A673 (cell line): ENCODE data around the gene DLK1. TPM values are rescaled to one million over a fixed set of nuclear protein-coding genes. Genes with fewer than 3 reads are reported as not detected.

Source experiments
- BruUV-seq: library from RNA; stranded (reverse); fragments of 400-500 nt; replicated peaks from 2 replicates; lab custom pipeline; 2021; lab: Mats Ljungman, UMichigan
- CTCF ChIA-PET: fragments of 300-600 bp; sonication (Branson Sonifier 250); formaldehyde crosslinking; loops from one replicate; lab custom pipeline; 2022; ENCODE audit warnings: antibody characterized with exemption; lab: Charles Lee
- POLR2A ChIA-PET: fragments of 300-600 bp; sonication (Branson Sonifier 250); formaldehyde crosslinking; loops from one replicate; lab custom pipeline; 2022; ENCODE audit warnings: antibody characterized with exemption; ENCODE audit not compliant: low non-redundant PET; lab: Charles Lee
- DNase-seq: peaks from one replicate; pipeline ENCODE4 v3.0.0-alpha.2; 2015; ENCODE audit warnings: low spot score
- H3K27ac ChIP-seq: fragments of 200-600 bp; sonication (generic); 2 replicates; pipeline ENCODE4 v1.5.1; 2016; ENCODE audit warnings: mixed run types, low read depth, mild to moderate bottlenecking, mixed read lengths, antibody characterized with exemption, low read length; ENCODE audit not compliant: poor library complexity, severe bottlenecking
- H3K27me3 ChIP-seq: fragments of 200-600 bp; sonication (generic); replicated peaks from 2 replicates; pipeline ENCODE4 v1.6.1; 2017; ENCODE audit warnings: mixed run types, low read depth, mild to moderate bottlenecking, mixed read lengths, antibody characterized with exemption, low read length; ENCODE audit not compliant: insufficient read depth, poor library complexity
- H3K36me3 ChIP-seq: fragments of 200-600 bp; sonication (generic); 2 replicates; pipeline ENCODE4 v1.6.1; 2016; ENCODE audit warnings: mixed run types, mild to moderate bottlenecking, mixed read lengths, antibody characterized with exemption, low read length; ENCODE audit not compliant: insufficient read depth, poor library complexity, severe bottlenecking
- H3K4me1 ChIP-seq: fragments of 200-600 bp; sonication (generic); 2 replicates; pipeline ENCODE4 v1.6.1; 2017; ENCODE audit warnings: mixed run types, mild to moderate bottlenecking, mixed read lengths, antibody characterized with exemption, low read length; ENCODE audit not compliant: insufficient read depth, poor library complexity, severe bottlenecking
- H3K4me3 ChIP-seq: fragments of 200-600 bp; sonication (generic); 2 replicates; pipeline ENCODE4 v1.5.1; 2016; ENCODE audit warnings: low read depth, mixed run types, mild to moderate bottlenecking, mixed read lengths, low read length; ENCODE audit not compliant: poor library complexity, severe bottlenecking
- H3K9me3 ChIP-seq: fragments of 200-600 bp; sonication (generic); 2 replicates; pipeline ENCODE4 v1.6.1; 2016; ENCODE audit warnings: mixed run types, low read depth, mild to moderate bottlenecking, mixed read lengths, antibody characterized with exemption, low read length; ENCODE audit not compliant: poor library complexity, severe bottlenecking
- EZH2 ChIP-seq: fragments of 200-600 bp; sonication (generic); IDR thresholded peaks from 2 replicates; pipeline ENCODE4 v1.6.1; 2017; ENCODE audit warnings: borderline replicate concordance, low read depth, mild to moderate bottlenecking, mixed read lengths, antibody characterized with exemption, low read length; ENCODE audit not compliant: poor library complexity, severe bottlenecking
- intact Hi-C: fragments of 100-400 bp; cut with micrococcal nuclease; formaldehyde crosslinking; loops from one replicate; pipeline ENCODE4 v1.10.0; 2022; ENCODE audit not compliant: unreplicated experiment
- total RNA-seq: library from RNA; stranded (reverse); gene quantifications from 2 replicates; pipeline ENCODE4 v1.2.3, GENCODE V29; 2021
- TF ChIP-seq, protein P1 (sequence below): fragments of 300-800, 200-600 bp; sonication (generic); conservative IDR thresholded peaks from 2 replicates; pipeline ENCODE4 v1.5.1; 2017; ENCODE audit warnings: low read depth, mild to moderate bottlenecking, antibody characterized with exemption, low read length, moderate library complexity, mixed read lengths

The DLK1 gene
- total RNA-seq, 1 experiment from 2014 or later, result not detected

DNA sequence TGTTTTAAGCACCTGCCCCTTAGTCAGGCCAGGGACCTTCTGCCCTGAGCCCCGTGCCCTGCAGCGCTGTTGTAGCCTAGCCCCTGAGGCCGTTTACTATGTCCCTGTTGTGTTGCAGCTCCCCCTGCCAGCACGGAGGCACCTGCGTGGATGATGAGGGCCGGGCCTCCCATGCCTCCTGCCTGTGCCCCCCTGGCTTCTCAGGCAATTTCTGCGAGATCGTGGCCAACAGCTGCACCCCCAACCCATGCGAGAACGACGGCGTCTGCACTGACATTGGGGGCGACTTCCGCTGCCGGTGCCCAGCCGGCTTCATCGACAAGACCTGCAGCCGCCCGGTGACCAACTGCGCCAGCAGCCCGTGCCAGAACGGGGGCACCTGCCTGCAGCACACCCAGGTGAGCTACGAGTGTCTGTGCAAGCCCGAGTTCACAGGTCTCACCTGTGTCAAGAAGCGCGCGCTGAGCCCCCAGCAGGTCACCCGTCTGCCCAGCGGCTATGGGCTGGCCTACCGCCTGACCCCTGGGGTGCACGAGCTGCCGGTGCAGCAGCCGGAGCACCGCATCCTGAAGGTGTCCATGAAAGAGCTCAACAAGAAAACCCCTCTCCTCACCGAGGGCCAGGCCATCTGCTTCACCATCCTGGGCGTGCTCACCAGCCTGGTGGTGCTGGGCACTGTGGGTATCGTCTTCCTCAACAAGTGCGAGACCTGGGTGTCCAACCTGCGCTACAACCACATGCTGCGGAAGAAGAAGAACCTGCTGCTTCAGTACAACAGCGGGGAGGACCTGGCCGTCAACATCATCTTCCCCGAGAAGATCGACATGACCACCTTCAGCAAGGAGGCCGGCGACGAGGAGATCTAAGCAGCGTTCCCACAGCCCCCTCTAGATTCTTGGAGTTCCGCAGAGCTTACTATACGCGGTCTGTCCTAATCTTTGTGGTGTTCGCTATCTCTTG is 7.6 kb downstream of the DLK1 start:
- H3K27me3 ChIP-seq, result peaks cover 15% of the 10 kb centered on the region
- POLR2A ChIA-PET, result no interaction called here
- intact Hi-C loops, result no loop called here
- no TSS peak for BruUV-seq
- no peak overlapping the region for H3K27ac ChIP-seq
- no peak overlapping the region for H3K4me3 ChIP-seq
- no peaks in the 10 kb centered on the region for H3K4me1 ChIP-seq
- TF ChIP-seq, protein P1, sequence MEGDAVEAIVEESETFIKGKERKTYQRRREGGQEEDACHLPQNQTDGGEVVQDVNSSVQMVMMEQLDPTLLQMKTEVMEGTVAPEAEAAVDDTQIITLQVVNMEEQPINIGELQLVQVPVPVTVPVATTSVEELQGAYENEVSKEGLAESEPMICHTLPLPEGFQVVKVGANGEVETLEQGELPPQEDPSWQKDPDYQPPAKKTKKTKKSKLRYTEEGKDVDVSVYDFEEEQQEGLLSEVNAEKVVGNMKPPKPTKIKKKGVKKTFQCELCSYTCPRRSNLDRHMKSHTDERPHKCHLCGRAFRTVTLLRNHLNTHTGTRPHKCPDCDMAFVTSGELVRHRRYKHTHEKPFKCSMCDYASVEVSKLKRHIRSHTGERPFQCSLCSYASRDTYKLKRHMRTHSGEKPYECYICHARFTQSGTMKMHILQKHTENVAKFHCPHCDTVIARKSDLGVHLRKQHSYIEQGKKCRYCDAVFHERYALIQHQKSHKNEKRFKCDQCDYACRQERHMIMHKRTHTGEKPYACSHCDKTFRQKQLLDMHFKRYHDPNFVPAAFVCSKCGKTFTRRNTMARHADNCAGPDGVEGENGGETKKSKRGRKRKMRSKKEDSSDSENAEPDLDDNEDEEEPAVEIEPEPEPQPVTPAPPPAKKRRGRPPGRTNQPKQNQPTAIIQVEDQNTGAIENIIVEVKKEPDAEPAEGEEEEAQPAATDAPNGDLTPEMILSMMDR, result no peak
- TF ChIP-seq EZH2, result no peak
- CTCF ChIA-PET, result interaction anchor here (0.6 kb wide), 1 partner anchor 93 kb away, joined by 5 read pairs; no protein-coding TSS in a partner anchor
- H3K36me3 ChIP-seq, result no peaks in the 10 kb centered on the region
- H3K9me3 ChIP-seq, result no peaks in the 10 kb centered on the region
- DNase-seq, result no peak

DNA sequence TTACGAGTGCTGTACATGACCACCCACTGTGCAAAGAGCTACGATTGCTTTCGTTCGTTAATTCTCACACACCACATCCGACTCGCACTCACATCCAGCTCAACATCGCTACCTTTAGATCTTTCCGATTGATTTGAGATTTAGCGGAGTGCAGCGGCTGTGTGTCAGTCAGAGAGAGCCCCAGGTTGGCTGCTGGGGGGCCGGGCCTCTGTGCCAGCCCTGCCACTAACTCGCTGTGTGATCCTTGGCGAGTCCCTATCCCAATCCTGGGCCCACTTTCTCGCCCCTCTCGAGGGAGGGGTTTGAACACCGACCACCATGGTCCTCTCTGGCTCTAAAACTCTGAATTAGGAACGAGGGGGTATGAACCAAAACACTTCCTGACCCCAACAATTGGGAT is 8.6 kb downstream of the DLK1 start:
- H3K27me3 ChIP-seq, result peaks cover 5% of the 10 kb centered on the region
- no peak for TF ChIP-seq EZH2
- TF ChIP-seq, protein P1, result no peak
- H3K27ac ChIP-seq, result no peak overlapping the region
- H3K36me3 ChIP-seq, result no peaks in the 10 kb centered on the region
- no peak for DNase-seq
- CTCF ChIA-PET, result interaction anchor here (0.6 kb wide), 1 partner anchor 92 kb away, joined by 5 read pairs; no protein-coding TSS in a partner anchor
- POLR2A ChIA-PET, result no interaction called here
- no peak overlapping the region for H3K4me3 ChIP-seq
- no peaks in the 10 kb centered on the region for H3K9me3 ChIP-seq
- intact Hi-C loops, result no loop called here
- no TSS peak for BruUV-seq
- no peaks in the 10 kb centered on the region for H3K4me1 ChIP-seq

DNA sequence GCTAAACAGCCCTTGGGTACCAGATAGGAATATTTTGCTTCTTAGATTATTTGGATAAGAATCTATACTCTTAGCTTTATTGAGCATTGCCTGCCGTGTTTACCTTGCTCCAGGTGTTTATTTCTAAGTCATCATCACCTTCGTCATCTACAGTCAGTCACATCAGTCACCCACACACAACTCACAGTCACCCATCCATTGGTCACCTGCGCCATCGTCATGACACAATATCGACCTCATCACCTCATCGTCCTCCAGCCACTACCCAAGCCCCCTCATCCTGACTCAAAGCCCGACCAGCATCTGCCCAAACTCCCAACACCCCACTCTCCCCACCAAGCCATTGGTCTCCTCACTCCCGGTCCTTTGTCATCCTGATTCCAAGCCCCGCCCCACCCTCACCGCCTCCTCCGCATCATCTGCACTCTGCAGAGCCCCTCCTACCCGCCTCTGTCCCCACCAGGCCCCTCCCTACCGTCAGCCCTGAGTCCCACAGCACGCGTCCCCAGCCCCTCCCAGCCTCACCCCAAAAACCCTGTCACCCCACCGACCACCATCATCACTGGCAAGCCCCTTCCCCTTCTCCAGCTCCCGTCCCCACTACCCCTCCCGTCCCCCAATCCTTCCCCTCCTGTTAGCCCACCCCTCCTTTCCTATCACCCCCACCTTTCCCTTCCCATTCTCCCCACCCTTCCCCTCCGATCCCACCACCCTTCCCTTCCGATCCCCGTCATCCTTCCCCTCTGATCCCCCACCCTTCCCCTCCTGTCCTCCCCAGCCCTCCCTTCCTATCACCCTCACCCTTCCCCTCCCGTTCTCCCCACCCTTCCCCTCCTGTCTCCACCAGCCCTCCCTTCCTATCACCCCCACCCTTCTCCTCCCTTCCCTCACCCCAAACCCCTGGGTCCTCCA is 9.8 kb downstream of the DLK1 start:
- BruUV-seq, result no TSS peak
- ChIA-PET POLR2A (no interaction called here), CTCF (no interaction called here)
- TF ChIP-seq EZH2, result no peak
- TF ChIP-seq, protein P1, result no peak
- Histone ChIP-seq H3K27ac (no peak overlapping the region), H3K4me1 (no peaks in the 10 kb centered on the region), H3K9me3 (no peaks in the 10 kb centered on the region), H3K27me3 (no peaks in the 10 kb centered on the region), H3K4me3 (no peak overlapping the region), H3K36me3 (no peaks in the 10 kb centered on the region)
- intact Hi-C loops, result no loop called here
- no peak for DNase-seq
